Glutamatergic neuron (in vitro differentiated cells): ENCODE measurements around the gene MYOCOS. TPM values are rescaled to one million over a fixed set of nuclear protein-coding genes. Genes with fewer than 3 reads are reported as not detected.
"Not testable (repeated sequence)": the region's sequence is repeated elsewhere in the genome, so short reads cannot be mapped to it uniquely, and the experiment has no call there.

Experiments
- DNase-seq: peaks from one replicate; pipeline ENCODE4 v3.0.0; 2022
- H3K27ac Mint-ChIP-seq: one replicate; pipeline ENCODE4 v1.8.0; 2020; ENCODE audit warnings: mild to moderate bottlenecking, mixed read lengths, inconsistent platforms; ENCODE audit not compliant: unreplicated experiment
- H3K27me3 Mint-ChIP-seq: one replicate; pipeline ENCODE4 v1.8.0; 2020; ENCODE audit warnings: mild to moderate bottlenecking, moderate library complexity, mixed read lengths, inconsistent platforms; ENCODE audit not compliant: unreplicated experiment
- H3K36me3 Mint-ChIP-seq: one replicate; pipeline ENCODE4 v1.8.0; 2020; ENCODE audit warnings: mild to moderate bottlenecking, mixed read lengths, inconsistent platforms; ENCODE audit not compliant: unreplicated experiment
- H3K4me1 Mint-ChIP-seq: one replicate; pipeline ENCODE4 v1.8.0; 2020; ENCODE audit warnings: mild to moderate bottlenecking, low read depth, mixed read lengths, inconsistent platforms; ENCODE audit not compliant: unreplicated experiment
- H3K4me3 Mint-ChIP-seq: one replicate; pipeline ENCODE4 v1.8.0; 2020; ENCODE audit warnings: mild to moderate bottlenecking, mixed read lengths, inconsistent platforms; ENCODE audit not compliant: unreplicated experiment
- H3K9me3 Mint-ChIP-seq: one replicate; pipeline ENCODE4 v1.8.0; 2020; ENCODE audit warnings: mild to moderate bottlenecking, moderate library complexity, mixed read lengths, inconsistent platforms; ENCODE audit not compliant: unreplicated experiment
- total RNA-seq: library from RNA; stranded (reverse); fragmentation: NEBNext Ultra II Directional; extraction: Animal tissue kit (Norgen Biotek cat#: 25700); gene quantifications from one replicate; pipeline ENCODE4 v1.2.1, GENCODE V29; 2021; ENCODE audit not compliant: unreplicated experiment
- TF ChIP-seq, protein P1 (sequence below): fragments of 200-600 bp; sonication (generic); IDR thresholded peaks from one replicate; pipeline ENCODE4 v1.5.0; 2021; ENCODE audit not compliant: partially characterized antibody, unreplicated experiment

Gene MYOCOS
- total RNA-seq, 1 donor from 2014 or later = not detected

DNA sequence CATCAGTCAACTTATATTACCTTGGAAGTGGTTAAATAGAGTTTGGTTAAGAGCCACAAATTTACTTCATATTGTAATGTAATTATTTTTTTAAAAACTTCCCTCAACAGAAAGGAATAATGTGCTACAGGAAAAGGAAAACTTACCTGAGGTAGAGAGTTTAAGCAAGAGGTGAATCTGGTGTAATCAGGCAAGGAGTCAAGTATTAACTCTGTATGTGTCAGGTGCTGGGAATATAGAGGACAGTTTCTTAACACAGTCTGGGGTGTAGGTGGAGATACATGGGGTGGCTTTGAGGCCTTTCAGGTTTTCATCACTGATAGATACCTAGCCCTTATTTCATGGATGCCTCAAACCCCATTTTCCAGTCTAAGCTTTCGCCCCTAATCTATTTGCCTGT lies 25.9 kb upstream of the MYOCOS start:
- H3K27me3 Mint-ChIP-seq = no peaks in the 10 kb centered on the region
- H3K27ac Mint-ChIP-seq = no peak overlapping the region
- no peak overlapping the region for H3K4me3 Mint-ChIP-seq
- peaks cover 7% of the 10 kb centered on the region for H3K36me3 Mint-ChIP-seq
- TF ChIP-seq, protein P1, sequence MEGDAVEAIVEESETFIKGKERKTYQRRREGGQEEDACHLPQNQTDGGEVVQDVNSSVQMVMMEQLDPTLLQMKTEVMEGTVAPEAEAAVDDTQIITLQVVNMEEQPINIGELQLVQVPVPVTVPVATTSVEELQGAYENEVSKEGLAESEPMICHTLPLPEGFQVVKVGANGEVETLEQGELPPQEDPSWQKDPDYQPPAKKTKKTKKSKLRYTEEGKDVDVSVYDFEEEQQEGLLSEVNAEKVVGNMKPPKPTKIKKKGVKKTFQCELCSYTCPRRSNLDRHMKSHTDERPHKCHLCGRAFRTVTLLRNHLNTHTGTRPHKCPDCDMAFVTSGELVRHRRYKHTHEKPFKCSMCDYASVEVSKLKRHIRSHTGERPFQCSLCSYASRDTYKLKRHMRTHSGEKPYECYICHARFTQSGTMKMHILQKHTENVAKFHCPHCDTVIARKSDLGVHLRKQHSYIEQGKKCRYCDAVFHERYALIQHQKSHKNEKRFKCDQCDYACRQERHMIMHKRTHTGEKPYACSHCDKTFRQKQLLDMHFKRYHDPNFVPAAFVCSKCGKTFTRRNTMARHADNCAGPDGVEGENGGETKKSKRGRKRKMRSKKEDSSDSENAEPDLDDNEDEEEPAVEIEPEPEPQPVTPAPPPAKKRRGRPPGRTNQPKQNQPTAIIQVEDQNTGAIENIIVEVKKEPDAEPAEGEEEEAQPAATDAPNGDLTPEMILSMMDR = no peak
- H3K4me1 Mint-ChIP-seq = no peaks in the 10 kb centered on the region
- H3K9me3 Mint-ChIP-seq = no peaks in the 10 kb centered on the region
- DNase-seq = no peak

DNA sequence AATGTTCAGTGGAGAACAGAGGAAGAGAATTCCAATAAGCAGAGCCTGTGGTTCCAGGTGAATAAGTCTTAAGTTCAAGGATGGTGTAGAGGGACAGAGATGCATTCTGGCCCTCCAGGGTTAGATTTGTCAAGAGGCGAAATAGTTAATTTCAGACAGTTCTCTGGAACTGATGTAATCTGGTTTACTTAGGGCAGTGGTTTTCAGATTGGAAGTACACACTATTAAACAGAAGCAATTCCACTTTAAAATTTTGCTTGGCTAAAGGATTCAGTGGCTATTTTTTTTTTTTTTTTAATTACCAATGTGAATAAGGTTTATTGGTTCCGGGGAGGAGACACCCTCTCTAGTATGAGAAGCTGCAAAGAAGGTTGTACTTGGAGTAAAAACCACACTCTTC lies 25.3 kb upstream of the MYOCOS start:
- Mint-ChIP-seq H3K4me3 (no peak overlapping the region), H3K4me1 (no peaks in the 10 kb centered on the region), H3K27me3 (no peaks in the 10 kb centered on the region), H3K27ac (no peak overlapping the region), H3K9me3 (no peaks in the 10 kb centered on the region), H3K36me3 (peaks cover 7% of the 10 kb centered on the region)
- TF ChIP-seq, protein P1 = no peak
- DNase-seq = no peak

DNA sequence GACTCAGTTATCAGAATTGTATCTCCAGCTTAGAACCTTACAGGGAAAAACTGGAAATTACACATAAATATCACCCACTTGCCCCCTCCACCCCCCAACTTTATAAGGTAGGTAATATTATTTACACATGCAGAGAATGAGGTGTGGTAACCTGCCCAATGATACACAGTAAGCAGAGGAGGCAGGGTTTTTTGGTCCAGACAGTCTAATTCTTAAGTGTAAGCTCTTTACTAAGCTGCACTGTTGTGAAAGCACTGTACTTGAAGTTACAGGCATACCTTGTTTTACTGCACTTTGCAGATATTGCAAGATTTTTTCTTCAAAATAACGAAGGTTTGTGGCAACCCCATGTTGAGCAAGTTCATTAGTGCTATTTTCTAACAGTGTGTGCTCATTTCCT lies 24.8 kb upstream of the MYOCOS start:
- H3K9me3 Mint-ChIP-seq = no peaks in the 10 kb centered on the region
- no peak for DNase-seq
- no peak overlapping the region for H3K27ac Mint-ChIP-seq
- H3K4me3 Mint-ChIP-seq = no peak overlapping the region
- H3K36me3 Mint-ChIP-seq = peaks cover 7% of the 10 kb centered on the region
- no peaks in the 10 kb centered on the region for H3K27me3 Mint-ChIP-seq
- TF ChIP-seq, protein P1 = no peak
- H3K4me1 Mint-ChIP-seq = no peaks in the 10 kb centered on the region

DNA sequence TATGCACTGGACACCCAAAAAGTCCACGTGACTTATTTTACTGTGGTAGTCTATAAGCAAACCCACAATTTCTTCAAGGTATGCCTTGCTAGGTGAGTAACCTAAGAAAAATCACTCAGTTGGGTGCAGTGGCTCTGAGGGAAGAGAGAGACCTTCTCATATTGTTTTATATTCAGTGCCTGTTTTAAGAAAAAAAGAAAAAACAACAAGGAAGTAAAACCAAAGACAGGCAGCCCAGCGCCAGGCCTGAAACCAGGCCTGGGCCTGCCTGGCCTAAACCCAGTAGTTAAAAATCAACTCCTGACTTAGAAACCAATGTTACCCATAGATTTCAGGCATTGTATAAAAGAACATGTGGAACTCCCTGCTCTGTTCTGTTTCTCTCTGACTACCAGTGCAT lies 21.7 kb upstream of the MYOCOS start:
- H3K27me3 Mint-ChIP-seq, H3K4me1 Mint-ChIP-seq, DNase-seq, H3K27ac Mint-ChIP-seq, H3K36me3 Mint-ChIP-seq, H3K9me3 Mint-ChIP-seq, H3K4me3 Mint-ChIP-seq: not testable (repeated sequence)

DNA sequence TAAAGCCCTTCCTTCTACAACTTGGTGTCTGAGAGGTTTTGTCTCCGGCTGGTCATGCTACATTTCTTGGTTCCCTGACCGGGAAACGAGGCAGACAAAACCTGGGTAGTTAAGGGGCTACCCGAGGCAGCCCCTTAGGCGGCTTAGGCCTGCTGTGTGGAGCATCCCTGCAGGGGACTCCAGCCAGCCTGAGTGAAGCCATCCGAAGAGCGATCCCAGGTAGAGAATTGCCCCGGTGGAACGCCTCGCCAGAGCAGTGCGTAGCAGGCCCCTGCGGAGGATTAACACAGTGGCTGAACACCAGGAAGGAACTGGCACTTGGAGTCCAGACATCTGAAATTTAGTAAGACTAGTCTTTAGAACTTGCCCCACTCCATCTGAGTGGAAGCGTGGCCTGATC lies 21.2 kb upstream of the MYOCOS start:
- H3K4me1 Mint-ChIP-seq = no peaks in the 10 kb centered on the region
- DNase-seq = no peak
- H3K4me3 Mint-ChIP-seq = no peak overlapping the region
- H3K36me3 Mint-ChIP-seq = peaks cover 7% of the 10 kb centered on the region
- H3K27ac Mint-ChIP-seq = no peak overlapping the region
- no peaks in the 10 kb centered on the region for H3K27me3 Mint-ChIP-seq
- TF ChIP-seq, protein P1 = no peak
- no peaks in the 10 kb centered on the region for H3K9me3 Mint-ChIP-seq

DNA sequence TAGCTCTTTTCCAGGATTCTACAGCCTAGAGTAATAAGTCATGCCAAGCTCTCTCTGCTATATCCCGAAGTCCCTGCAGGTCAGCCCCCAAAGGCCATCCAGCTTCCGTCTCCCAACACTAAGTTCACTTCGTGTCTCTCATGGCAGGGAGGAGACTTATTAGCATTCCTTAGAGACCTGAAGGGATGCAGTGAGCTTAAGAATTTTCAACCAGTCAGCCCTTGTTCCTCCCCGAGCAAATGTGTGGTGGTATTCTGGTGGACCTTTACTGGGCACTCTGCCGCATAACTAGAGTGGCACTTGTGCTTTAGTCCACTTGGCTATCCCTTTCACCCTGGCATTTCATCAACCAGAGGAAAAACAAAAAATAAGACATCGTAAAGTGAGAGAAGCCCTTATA lies 19.0 kb upstream of the MYOCOS start:
- not testable (repeated sequence) for H3K4me1 Mint-ChIP-seq, H3K4me3 Mint-ChIP-seq, DNase-seq, H3K36me3 Mint-ChIP-seq, H3K27ac Mint-ChIP-seq, H3K9me3 Mint-ChIP-seq, H3K27me3 Mint-ChIP-seq
